ENCODE data around the gene FBXO42.

Gene FBXO42

DNA sequence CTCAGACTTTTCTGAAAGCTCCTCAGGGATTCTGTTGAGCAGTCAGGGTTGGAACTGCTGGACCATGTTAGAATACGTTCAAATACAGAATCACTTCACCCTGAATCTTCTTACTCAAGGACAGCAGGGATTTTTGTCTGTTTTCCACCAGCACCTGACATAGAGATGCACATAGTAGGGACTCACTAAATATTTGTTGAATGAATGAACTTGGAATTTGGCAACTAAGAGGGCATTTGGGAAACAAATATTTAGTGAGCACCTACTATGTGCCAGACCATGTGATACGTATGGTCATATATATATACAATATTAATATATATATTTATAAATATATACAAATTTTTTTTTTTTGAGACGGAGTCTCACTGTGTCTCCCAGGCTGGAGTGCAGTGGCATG is 4.6 kb upstream of the FBXO42 start:
- H3K9me3 ChIP-seq = no peaks in the 10 kb centered on the region
- peaks cover 7 to 9% of the 10 kb centered on the region in 2 experiments for H3K4me1 ChIP-seq (ENCODE audit: control insufficient read depth in 1 of 2, insufficient read depth in 1 of 2, low read depth in 1 of 2, low read length in 1 of 2)
- H3K36me3 ChIP-seq = no peaks in the 10 kb centered on the region
- H3K4me3 ChIP-seq (ENCODE audit: low read depth in 1 of 2, low read length in 1 of 2) = no peak overlapping the region
- no peaks in the 10 kb centered on the region for H3K27me3 ChIP-seq
- TF ChIP-seq, protein P1, sequence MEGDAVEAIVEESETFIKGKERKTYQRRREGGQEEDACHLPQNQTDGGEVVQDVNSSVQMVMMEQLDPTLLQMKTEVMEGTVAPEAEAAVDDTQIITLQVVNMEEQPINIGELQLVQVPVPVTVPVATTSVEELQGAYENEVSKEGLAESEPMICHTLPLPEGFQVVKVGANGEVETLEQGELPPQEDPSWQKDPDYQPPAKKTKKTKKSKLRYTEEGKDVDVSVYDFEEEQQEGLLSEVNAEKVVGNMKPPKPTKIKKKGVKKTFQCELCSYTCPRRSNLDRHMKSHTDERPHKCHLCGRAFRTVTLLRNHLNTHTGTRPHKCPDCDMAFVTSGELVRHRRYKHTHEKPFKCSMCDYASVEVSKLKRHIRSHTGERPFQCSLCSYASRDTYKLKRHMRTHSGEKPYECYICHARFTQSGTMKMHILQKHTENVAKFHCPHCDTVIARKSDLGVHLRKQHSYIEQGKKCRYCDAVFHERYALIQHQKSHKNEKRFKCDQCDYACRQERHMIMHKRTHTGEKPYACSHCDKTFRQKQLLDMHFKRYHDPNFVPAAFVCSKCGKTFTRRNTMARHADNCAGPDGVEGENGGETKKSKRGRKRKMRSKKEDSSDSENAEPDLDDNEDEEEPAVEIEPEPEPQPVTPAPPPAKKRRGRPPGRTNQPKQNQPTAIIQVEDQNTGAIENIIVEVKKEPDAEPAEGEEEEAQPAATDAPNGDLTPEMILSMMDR (IDR thresholded peaks at IDR 0.05) = no peak
- no peak overlapping the region for H3K27ac ChIP-seq

DNA sequence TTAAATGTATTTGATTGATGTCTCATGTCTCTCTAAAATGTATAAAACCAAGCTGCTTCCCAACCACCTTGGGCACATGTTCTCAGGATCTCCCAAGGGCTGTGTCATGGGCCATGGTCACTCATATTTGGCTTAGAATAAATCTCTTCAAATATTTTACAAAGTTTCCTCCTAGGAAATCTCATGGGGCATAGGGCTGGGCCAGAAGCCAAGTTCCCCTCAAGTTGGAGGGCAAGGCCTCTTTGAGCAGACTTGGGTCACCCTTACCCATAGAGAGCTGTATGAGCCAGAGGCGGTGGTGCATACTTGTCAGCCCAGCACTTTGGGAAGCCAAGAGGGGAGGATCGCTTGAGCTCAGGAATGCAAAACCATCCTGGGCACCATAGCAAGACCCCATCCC is 2.3 kb upstream of the FBXO42 start:
- Histone ChIP-seq H3K4me3 (ENCODE audit: low read depth in 1 of 2, low read length in 1 of 2) (no peak overlapping the region), H3K27me3 (no peaks in the 10 kb centered on the region), H3K4me1 (ENCODE audit: control insufficient read depth in 1 of 2, insufficient read depth in 1 of 2, low read depth in 1 of 2, low read length in 1 of 2) (peaks cover 24 to 26% of the 10 kb centered on the region in 2 experiments), H3K27ac (no peak overlapping the region), H3K9me3 (no peaks in the 10 kb centered on the region), H3K36me3 (no peaks in the 10 kb centered on the region)
- TF ChIP-seq, protein P1 (IDR thresholded peaks at IDR 0.05) = no peak

DNA sequence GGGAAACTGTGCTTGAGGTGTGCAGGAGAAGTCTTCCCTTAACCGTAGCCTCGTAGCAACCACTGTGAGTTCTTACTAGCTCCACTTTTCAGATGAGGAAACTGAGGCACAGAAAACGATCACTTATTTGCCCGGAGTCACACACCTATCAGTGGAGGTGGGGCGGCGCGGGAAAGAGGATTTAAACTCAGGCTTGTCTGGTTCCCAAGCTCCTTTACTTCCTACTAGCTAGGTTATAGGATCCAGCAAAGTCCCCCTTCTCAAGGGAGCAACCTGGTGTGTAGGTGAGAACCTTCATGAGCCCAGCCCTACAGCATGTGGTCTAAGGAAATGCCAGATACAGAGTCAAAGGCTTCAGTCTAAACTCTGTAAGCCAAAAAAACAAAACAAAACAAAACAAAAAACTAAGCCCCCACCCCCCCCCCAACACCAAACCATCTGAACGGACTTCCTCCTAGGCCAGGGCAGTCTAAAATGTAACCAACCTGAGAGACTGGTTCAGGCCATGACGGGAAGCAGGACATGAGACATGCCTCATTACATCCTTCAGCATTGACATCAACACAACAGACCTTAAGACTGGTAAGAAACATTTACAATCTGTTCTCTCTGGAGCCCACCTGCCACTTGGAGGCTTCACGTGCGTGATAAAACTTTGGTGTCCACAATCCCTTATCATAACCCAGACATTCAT is 709 bp upstream of the FBXO42 start:
- Histone ChIP-seq H3K4me3 (ENCODE audit: low read depth in 1 of 2, low read length in 1 of 2) (peak overlapping the region; percentile 88 to 97), H3K27ac (peak overlapping the region; percentile 88), H3K27me3 (no peaks in the 10 kb centered on the region), H3K9me3 (no peaks in the 10 kb centered on the region), H3K36me3 (no peaks in the 10 kb centered on the region), H3K4me1 (ENCODE audit: control insufficient read depth in 1 of 2, insufficient read depth in 1 of 2, low read depth in 1 of 2, low read length in 1 of 2) (peaks cover 24 to 26% of the 10 kb centered on the region in 2 experiments)
- TF ChIP-seq, protein P1 (IDR thresholded peaks at IDR 0.05) = no peak

DNA sequence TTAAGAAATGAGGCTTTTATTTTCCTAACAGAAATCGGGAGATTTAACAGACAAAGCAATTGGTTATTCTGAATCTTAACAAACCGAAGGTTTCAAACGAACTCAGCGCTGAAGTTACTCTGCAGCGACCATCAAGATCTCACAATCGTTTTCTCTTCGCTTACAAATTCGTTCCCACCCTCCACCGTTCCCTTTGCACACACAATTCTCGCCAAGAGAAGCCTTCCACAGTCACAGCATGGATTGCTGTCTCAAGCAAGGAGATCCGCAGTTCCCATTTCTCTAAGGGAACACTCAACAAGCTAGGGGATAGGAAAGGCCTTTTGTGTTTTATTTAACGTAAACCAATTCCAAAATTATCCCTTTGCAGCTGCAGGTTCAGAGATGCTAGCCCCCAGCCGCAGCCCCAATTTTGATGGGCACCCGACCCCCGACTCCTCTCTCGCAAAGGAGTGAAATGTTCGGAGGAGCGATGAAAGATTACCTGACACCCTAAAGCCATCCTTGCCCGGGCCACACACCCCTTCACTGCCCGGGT is 755 bp downstream of the FBXO42 start:
- H3K4me1 ChIP-seq (ENCODE audit: control insufficient read depth in 1 of 2, insufficient read depth in 1 of 2, low read depth in 1 of 2, low read length in 1 of 2) = peaks cover 24 to 26% of the 10 kb centered on the region in 2 experiments
- no peaks in the 10 kb centered on the region for H3K9me3 ChIP-seq
- peak overlapping the region; percentile 88 to 97 for H3K4me3 ChIP-seq (ENCODE audit: low read depth in 1 of 2, low read length in 1 of 2)
- no peaks in the 10 kb centered on the region for H3K27me3 ChIP-seq
- peak overlapping the region; percentile 88 for H3K27ac ChIP-seq
- TF ChIP-seq, protein P1 (IDR thresholded peaks at IDR 0.05) = no peak
- no peaks in the 10 kb centered on the region for H3K36me3 ChIP-seq

DNA sequence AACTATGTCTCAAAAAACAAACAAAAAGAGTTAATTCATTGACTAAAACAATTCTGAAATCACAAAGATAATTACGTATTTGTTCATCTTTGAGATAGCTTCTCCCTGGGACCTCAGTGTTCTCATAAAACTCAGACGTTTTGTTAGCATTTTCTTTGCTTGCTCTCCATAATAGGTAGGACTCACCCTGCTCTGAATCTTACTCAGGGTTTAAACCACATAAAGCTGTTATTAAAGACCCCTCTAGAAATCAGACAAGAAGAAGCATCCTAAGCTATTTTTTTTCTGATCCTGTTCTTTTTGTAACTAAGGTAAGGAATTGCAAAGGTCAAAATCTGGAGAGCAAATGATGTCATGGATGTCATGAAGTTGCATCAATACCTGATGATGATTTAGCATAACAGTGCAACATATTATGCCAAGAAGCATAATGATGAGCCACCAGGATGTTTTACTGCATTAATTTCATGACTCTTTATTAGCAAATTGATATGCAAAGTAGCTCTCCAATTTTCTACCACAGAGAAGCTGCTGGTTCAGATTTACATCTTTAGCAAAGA is 2.4 kb downstream of the FBXO42 start:
- no peak overlapping the region for H3K4me3 ChIP-seq (ENCODE audit: low read depth in 1 of 2, low read length in 1 of 2)
- TF ChIP-seq, protein P1 (IDR thresholded peaks at IDR 0.05) = no peak
- H3K27ac ChIP-seq = no peak overlapping the region
- H3K4me1 ChIP-seq (ENCODE audit: control insufficient read depth in 1 of 2, insufficient read depth in 1 of 2, low read depth in 1 of 2, low read length in 1 of 2) = peaks cover 24 to 26% of the 10 kb centered on the region in 2 experiments
- H3K27me3 ChIP-seq = no peaks in the 10 kb centered on the region
- no peaks in the 10 kb centered on the region for H3K36me3 ChIP-seq
- no peaks in the 10 kb centered on the region for H3K9me3 ChIP-seq

Measured in neutrophil (primary cell).